Neural cell (in vitro differentiated cells): ENCODE measurements around the gene ZNHIT1.

Experiments
- CTCF ChIP-seq: fragments of 450-650 bp; IDR thresholded peaks from 2 replicates; pipeline ENCODE4 v1.5.1; 2014; ENCODE audit warnings: antibody characterized with exemption, mild to moderate bottlenecking, moderate library complexity; ENCODE audit not compliant: poor library complexity, severe bottlenecking
- EP300 ChIP-seq: fragments of 450-650 bp; conservative IDR thresholded peaks from 2 replicates; pipeline ENCODE4 v1.6.1; 2014; ENCODE audit warnings: antibody characterized with exemption, mild to moderate bottlenecking, moderate library complexity; ENCODE audit not compliant: poor library complexity, severe bottlenecking
- EZH2 ChIP-seq: fragments of 200-600, 300-800 bp; shearing (Covaris generic), sonication (generic); IDR thresholded peaks from 2 replicates; pipeline ENCODE4 v1.6.1; 2014; ENCODE audit warnings: antibody characterized with exemption, low read length, borderline replicate concordance, mild to moderate bottlenecking; ENCODE audit not compliant: insufficient read depth, poor library complexity, severe bottlenecking
- POLR2AphosphoS5 ChIP-seq: IDR thresholded peaks from 2 replicates; pipeline ENCODE4 v1.6.1; 2012
- RAD21 ChIP-seq: fragments of 450-650 bp; conservative IDR thresholded peaks from 2 replicates; pipeline ENCODE4 v1.6.1; 2014; ENCODE audit warnings: antibody characterized with exemption, mild to moderate bottlenecking, moderate library complexity
- TAF1 ChIP-seq: IDR thresholded peaks from 2 replicates; pipeline ENCODE4 v1.6.1; 2012; ENCODE audit warnings: low read depth

- TF ChIP-seq CTCF (no peak), POLR2AphosphoS5 (no peak), EZH2 (no peak), EP300 (no peak), TAF1 (no peak), RAD21 (no peak)
Observed at GRCh38 chr7:101223528-101223927, 5.6 kb downstream of the ZNHIT1 start.
